Fibroblast of skin of back (primary cell): Measurements from ENCODE around the gene SIDT2.
"Not testable (repeated sequence)": the region's sequence is repeated elsewhere in the genome, so short reads cannot be mapped to it uniquely, and the experiment has no call there.

Experiments used
- DNase-seq: peaks from one replicate; pipeline ENCODE4 v3.0.0-alpha.2; 2013

The SIDT2 gene

GRCh38 chr11:117172724-117173421 lies 5.7 kb upstream of the SIDT2 start:
- no peak for DNase-seq

- DNase-seq = no peak
These were observed 3.4 kb upstream of the SIDT2 start for GRCh38 chr11:117175104-117175503.

- DNase-seq = no peak
These were observed 2.8 kb upstream of the SIDT2 start for GRCh38 chr11:117175781-117176180.

GRCh38 chr11:117176186-117176585 lies 2.4 kb upstream of the SIDT2 start:
- DNase-seq = no peak

- no peak for DNase-seq
These were observed 871 bp upstream of the SIDT2 start for GRCh38 chr11:117177534-117178209.

GRCh38 chr11:117179048-117179999 lies 781 bp downstream of the SIDT2 start:
- peak; percentile 71 for DNase-seq

GRCh38 chr11:117180020-117180419 lies 1.5 kb downstream of the SIDT2 start:
- peak; percentile 56 for DNase-seq

- peak; percentile 74 for DNase-seq
These were observed 2.4 kb downstream of the SIDT2 start for GRCh38 chr11:117180661-117181585.

- DNase-seq = no peak
These were observed 3.3 kb downstream of the SIDT2 start for GRCh38 chr11:117181586-117182550.

GRCh38 chr11:117182551-117182935 lies 4.0 kb downstream of the SIDT2 start:
- no peak for DNase-seq

- not testable (repeated sequence) for DNase-seq
These were observed 4.6 kb downstream of the SIDT2 start for GRCh38 chr11:117183178-117183577.

- DNase-seq = no peak
These were observed 5.3 kb downstream of the SIDT2 start for GRCh38 chr11:117183724-117184349.

- DNase-seq = no peak
These were observed 7.3 kb downstream of the SIDT2 start for GRCh38 chr11:117185736-117186430.

GRCh38 chr11:117186431-117186761 lies 7.9 kb downstream of the SIDT2 start:
- DNase-seq = no peak

- DNase-seq = no peak
These were observed 8.5 kb downstream of the SIDT2 start for GRCh38 chr11:117187007-117187406.

- DNase-seq = no peak
These were observed 8.9 kb downstream of the SIDT2 start for GRCh38 chr11:117187428-117187798.

GRCh38 chr11:117187799-117188481 lies 9.4 kb downstream of the SIDT2 start:
- DNase-seq = no peak

GRCh38 chr11:117188620-117189081 lies 10.1 kb downstream of the SIDT2 start:
- DNase-seq = no peak
